Stomach (tissue), 4 donors: Measurements from ENCODE around the gene GAD2.

Experiments used
- CTCF ChIP-seq, 7 experiments: fragments of 450-650 bp in 4 of 7; fragments of 200-600 bp in 3 of 7; sonication (generic) in 3 of 7; IDR thresholded peaks; one replicate each; pipeline ENCODE4 v1.5.1; 2016 to 2019; ENCODE audit warnings: antibody characterized with exemption in 7 of 7, control low read depth in 2 of 7, mild to moderate bottlenecking in 1 of 7
- POLR2A ChIP-seq, 4 donors: fragments of 450-650 bp; IDR thresholded peaks; one replicate each; pipeline ENCODE4 v1.6.1; 2016; ENCODE audit warnings: antibody characterized with exemption in 4 of 4, control low read depth in 2 of 4, mild to moderate bottlenecking in 1 of 4, moderate library complexity in 1 of 4
- POLR2AphosphoS5 ChIP-seq, 3 donors: sonication (generic); formaldehyde crosslinking; IDR thresholded peaks; one replicate each; pipeline ENCODE4 v1.6.1; 2016; ENCODE audit warnings: antibody characterized with exemption in 3 of 3

- TF ChIP-seq CTCF (IDR thresholded peaks at IDR 0.05) (no peak), POLR2A (IDR thresholded peaks at IDR 0.05) (no peak), POLR2AphosphoS5 (IDR thresholded peaks at IDR 0.05) (no peak)
These were observed 111.2 kb downstream of the GAD2 start for GRCh38 chr10:26327811-26328210.
